HG03521 (cell line): ENCODE data around the gene RMND5B.
A peak's percentile ranks its signal among the peaks of the same experiment; 100 is the strongest.
"Not testable (repeated sequence)": the region's sequence is repeated elsewhere in the genome, so short reads cannot be mapped to it uniquely, and the experiment has no call there.

Experiments
- ATAC-seq: cut with Tn5 transposase; IDR thresholded peaks from one replicate; pipeline ENCODE4 v1.9.1; 2021; ENCODE audit warnings: mild to moderate bottlenecking, moderate library complexity; ENCODE audit not compliant: unreplicated experiment

The RMND5B gene

DNA sequence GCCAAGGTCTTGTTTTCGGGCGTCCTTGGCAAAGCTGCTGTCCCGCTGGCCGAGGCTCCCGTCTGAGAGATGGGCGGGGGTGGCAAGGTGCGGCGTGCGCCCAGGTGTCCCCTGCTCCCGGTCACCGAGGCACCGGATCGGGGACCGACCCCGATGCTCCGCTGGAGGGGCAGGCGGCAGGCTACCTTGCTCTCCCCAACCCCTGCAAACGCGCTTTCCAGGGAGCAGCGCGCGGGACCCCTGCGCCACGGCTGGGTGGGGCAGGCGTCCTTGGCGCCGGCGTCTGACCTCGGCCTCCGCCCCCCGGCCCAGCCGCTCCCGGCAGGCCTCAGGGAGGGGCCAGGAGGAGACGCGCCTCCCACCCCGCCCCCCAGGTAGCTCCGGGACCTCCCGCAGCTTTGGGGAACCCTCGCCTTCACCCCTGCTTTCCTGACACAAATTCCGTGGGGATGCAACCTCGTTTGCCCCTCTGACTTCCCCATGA lies 16.9 kb upstream of the RMND5B start:
- peak; percentile 5 for ATAC-seq

DNA sequence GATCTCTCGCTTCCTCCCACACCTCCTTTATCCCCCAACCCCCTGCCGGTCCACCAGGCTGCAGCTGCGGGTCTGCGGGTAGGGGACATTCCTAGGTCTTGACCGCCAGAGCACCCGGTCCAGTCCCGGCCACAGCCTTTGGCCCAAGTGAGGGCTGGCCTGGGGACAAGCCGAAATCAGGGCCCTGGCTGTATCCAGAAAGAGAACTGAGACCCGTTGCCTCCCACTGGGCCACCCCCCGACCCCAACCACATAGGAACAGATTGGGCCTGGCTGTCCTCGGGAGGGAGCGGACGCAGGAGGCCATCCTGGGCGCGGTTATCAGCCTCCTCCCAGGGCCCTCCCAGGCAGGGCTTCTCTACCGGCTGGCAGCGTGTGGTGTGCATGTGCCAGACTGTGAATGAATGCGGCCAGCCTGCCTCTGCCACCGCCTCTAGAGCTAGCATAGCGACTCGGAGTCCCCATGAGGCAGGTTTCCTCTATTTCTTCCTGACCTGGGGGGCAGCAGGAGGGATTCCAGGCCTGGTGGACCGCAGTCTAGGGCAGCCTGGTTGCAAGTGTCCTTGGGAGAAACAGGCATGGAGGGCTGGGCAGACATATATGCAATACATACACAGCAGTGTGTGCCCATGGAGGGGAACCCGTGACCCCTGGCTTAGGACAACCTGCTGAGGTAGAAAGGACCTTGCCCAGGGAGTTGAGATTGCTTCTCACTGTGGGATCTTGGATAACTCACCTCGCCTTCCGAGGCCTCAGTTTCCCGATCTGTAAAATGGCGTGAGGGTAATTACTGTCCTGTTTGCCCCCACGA lies 16.3 kb upstream of the RMND5B start:
- no peak for ATAC-seq

DNA sequence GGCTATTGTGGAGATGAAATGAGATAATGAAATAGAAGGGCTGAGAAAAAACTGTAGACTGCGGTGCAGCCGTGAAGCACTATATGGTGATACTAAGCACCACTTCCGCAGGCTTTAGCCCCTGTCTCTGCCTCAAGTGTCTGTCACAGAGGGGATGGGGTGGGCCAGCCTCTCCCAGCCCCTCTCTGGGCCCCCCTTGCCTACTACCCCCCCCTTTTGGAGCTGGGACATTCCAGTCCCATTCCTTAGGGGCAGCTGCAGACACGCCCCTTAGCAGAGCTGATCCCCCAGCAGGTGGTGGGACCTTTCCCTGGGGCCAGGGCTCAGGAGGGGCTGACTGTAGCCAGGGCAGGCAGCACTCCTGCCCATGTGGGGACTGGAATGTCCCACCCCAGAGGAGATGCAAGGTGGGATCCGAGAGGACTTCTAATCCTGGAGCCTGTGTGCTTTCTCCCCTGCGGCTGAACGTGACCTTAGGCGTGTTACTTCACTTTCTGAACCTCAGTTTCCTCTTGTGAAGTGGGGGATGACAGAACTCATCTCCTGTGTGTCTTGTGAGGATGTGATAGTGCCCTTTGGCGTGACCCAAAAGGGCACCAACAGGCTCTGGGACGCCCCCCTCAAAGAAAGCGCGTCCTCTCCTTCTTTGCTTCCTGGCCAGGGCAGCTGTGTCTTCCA lies 15.5 kb upstream of the RMND5B start:
- no peak for ATAC-seq

DNA sequence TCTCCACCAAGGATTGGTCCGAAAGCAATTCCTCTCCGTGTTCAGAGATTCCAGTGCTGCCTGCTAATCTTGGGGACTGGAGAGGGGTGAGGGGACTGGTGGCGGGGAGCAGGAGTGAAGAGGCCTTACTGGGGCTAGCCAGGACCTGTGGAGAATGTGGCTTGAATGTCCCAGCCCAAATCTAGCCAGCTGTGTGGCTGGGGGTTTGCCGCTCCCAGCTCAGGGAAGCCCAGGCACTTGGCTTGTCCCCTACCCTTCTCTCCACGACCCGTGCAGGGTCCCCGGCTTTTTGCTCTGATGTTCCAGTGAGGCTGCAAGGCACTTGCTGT lies 15.0 kb upstream of the RMND5B start:
- no peak for ATAC-seq

DNA sequence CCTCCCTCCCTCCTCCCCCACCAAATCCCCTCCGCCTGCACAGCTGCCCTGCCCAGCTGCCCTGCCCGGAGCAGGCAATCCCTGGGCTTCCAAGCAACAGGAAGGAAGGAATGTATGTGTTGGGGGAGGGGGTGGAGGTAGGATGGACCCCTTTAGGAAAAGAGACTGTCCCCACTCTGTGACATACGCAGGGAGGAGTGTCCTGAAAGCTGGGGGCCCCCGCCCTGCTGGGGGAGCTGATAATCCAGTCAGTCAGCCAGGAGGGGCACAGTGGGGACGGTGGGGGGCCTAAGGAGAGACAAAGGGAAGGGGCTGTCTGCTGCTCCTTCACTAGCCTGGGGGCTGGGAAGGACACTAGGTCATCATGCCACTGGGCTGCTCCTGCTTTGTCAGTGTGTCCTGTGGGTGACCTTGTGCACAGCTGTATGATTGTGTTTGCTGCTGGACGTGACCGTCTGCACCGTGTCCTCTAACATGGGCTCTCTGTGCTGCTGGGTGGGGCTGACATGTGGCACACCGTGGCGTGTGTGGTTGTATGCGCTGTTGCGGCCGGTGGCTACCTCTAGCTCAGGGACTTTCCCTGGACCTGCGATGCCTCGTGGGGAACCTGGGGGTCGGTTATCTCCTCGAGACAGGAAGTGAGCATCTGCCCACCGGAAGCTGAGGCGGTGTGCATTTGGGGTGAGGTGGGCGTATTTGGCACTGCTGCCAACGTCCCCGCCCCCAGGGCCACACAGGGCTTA lies 14.5 kb upstream of the RMND5B start:
- peak; percentile 24 for ATAC-seq

DNA sequence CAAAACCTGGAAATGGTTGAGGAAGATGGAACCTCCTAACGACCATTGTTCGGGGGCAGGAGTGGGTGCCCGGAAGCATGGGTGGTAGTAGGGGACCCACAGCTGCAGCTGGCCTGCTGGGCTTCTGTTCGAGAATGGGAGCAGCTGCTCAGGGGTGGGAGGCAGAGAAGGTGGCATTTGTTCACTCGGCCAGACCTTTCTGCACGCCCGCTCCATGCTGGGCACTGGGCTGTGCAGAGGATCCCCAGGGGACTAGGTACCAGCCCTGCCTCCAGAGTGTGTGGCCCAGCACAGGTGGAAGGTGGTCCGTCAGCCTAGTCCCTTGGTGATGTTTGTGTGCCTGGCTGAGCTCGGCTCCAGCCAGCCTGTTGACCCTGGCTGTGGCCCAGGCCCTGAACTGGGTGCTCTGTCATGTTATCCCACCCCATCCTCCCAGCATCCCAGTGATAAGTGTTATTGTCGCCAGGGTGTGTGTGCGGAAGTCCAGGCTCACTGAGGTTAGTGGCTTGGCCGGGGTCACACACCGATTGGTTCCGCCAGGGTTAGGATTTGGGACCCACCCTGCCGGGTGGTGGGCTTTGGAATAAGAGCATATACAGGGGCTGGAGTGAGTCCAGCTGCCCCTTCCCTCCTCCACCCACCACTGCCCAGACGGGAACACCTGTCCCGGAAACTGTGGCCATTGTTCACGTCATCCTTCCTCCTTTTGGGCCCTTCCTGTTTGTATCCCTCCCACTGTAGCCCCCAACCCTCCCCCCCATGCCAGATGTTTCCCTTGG lies 12.7 kb upstream of the RMND5B start:
- ATAC-seq = no peak

DNA sequence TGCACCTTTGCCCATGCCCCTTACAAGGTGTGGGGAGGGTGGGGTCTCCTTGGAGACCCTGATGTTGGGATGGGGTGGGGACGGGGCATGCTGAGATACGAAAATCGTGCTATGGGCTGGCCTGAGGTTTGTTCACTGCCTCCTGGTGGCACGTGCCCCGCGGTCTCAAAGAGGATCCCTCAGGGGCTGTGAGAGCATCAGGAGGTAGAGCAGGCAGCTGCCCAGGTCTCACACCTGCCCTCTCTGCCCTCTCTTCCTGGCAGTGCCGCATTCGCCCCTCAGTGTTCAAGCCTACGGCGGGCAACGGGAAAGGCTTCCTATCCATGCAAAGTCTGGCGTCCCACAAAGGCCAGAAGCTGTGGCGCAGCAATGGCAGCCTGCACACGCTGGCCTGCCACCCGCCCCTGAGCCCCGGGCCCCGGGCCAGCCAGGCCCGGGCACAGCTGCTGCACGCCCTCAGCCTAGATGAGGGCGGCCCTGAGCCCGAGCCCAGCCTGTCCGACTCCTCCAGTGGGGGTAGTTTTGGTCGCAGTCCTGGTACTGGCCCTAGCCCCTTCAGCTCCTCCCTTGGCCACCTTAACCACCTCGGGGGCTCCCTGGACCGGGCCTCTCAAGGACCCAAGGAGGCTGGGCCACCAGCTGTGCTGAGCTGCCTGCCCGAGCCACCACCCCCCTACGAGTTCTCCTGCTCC lies 10.8 kb upstream of the RMND5B start:
- no peak for ATAC-seq

DNA sequence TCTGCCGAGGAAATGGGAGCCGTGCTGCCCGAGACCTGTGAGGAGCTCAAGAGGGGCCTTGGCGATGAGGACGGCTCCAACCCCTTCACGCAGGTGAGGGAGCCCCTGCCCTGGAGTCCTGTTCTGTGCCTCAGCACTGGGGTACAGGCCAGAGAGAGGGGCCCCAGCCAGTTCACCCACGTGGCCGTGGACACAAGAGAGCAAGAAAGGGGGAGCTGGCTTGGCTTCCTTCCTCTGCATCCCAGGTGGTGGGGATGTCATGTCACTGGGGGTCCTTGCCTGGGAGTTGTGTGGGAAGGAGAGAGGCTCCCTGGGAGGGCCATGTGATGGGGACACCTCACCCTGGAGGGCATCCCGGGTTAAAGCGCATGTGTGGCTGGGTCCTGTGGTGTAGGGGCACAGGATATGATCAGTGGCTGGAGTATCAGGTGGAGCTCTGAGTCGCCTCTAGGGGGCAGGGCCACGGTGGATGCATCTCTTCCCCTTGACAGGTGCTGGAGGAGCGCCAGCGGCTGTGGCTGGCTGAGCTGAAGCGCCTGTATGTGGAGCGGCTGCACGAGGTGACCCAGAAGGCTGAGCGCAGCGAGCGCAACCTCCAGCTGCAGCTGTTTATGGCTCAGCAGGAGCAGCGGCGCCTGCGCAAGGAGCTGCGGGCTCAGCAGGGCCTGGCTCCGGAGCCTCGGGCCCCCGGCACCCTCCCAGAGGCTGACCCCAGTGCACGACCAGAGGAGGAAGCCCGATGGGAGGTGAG lies 10.0 kb upstream of the RMND5B start:
- peak; percentile 76 for ATAC-seq

DNA sequence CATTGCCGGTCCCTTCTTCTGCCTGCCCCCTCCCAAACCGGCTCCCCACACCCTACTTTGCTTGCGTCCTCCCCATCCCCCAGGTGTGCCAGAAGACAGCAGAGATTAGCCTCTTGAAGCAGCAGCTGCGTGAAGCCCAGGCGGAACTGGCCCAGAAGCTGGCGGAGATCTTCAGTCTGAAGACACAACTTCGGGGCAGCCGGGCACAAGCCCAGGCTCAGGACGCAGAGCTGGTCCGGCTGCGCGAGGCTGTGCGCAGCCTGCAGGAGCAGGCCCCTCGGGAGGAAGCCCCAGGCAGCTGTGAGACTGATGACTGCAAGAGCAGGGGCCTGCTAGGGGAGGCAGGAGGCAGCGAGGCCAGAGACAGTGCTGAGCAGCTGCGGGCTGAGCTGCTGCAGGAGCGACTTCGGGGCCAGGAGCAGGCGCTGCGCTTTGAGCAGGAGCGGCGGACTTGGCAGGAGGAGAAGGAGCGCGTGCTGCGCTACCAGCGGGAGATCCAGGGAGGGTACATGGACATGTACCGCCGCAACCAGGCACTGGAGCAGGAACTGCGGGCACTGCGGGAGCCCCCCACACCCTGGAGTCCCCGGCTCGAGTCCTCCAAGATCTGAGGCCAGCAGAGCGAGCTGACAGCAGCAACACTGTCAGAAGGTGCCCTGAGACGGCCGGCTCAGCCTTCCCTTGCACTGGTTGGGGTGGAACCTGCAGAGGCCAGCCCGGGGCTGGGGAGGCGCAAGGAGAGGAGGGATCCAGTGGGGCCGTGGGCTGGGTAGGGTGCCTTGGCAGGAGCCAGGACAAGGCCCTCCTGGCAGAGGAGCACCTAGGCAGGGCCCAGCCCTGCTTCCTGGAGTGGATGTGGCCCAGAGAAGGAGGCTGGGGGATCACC lies 9.2 kb upstream of the RMND5B start:
- ATAC-seq = no peak

DNA sequence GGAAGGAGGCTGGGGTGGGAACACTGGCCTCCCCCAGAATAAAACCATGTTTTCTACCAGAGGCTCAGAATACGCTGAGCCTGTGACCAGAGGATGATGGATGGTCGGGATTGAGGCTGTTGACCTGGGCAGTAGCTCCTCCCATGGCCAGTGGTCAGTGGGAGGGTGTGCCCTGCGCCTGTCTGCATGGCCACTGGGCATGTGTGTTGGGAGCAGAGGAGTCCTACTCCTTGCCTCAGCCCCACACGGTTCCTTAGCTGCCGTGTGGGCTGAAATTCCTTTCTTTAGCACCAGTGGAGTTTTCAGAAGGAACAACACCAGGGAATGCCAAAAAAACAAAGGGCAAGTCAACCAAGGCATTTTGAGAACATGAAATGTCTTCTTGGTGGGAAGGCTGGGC lies 8.5 kb upstream of the RMND5B start:
- no peak for ATAC-seq

DNA sequence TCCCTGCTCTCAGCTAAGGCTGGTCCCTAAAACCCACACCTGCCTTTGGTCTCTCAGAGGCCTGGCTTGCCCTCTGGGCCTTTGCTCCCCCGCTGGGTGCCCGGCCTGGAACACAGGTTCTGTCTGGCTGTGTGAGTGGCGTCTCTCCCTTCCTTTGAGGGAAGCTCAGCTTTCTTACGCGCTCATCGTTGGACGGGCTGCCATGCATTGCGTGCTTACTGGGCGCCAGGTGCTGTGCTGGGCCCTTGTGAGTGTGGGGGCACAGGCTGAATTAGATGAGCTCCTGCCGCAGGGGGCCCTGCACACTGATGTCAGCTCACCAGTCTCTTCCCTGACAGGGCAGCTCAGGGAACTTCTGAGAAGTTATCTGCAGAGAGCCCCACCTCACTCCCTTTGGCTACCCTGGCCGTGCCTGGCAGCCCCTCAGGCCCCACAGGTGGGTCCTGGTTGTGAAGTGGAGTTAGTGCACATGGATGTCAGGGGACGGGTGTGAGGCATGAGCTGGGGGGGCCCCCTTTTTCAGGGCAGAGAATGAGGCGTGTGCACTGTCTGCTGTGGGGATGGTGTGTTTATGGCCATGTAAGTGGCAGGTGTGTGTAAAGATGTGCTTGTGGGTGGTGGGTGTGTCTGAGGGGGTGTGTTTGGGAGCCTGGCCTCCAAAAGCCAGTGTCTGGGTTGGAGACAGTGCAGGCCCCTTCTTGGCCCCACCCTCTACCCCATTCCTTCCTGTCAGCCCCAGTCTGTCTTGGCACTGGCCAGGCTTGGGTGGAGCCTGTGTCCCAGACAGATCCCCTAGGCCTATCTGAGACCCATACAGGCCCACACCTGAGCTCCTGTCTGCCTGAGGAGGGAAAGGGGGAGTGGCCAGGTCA lies 7.5 kb upstream of the RMND5B start:
- no peak for ATAC-seq

DNA sequence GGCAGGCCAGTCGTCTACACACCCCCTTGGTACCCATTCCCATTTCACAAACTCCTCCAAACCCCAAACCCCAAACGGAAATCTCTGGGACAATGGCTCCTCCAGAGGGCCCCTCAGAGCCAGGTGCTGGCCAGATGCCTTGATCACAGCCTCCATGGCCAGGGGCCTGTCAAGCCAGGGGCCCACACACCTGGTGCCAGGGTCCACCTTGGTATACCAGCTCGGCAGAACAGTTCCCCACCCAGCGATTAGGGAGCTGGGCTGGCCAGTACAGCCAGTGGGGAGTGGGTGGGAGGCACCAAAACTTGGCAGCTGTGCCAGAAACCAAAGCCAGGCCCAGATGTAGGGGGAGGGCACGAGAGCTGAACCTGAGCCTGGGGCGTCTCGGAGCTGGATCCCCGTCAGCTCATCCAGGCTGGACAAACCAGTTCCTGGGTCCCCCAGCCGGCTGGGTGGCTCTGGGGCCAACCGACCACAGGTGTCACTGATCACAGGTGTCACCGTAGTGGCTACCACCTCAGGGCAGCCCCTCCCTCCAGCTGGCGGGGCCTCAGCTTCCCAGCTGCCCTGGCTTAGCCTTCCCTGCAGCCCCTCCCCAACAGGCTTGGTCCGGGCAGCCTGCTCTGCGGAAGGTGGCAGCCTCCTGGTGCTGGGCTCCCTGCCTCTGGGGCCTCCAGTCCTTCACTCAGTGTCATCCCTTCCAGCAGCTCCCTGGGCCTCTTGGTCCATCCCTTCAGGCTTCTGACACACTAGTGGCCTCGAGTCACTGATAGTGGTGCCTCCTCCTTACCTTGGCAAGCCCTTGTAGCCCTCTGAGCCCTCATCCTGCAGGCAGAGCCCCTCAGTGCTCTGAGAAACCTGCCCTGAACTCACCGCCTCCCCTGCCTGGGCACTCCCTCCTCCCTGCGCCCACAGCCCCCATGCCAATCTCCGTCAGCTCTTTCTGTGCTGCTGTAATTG lies 6.6 kb upstream of the RMND5B start:
- no peak for ATAC-seq

DNA sequence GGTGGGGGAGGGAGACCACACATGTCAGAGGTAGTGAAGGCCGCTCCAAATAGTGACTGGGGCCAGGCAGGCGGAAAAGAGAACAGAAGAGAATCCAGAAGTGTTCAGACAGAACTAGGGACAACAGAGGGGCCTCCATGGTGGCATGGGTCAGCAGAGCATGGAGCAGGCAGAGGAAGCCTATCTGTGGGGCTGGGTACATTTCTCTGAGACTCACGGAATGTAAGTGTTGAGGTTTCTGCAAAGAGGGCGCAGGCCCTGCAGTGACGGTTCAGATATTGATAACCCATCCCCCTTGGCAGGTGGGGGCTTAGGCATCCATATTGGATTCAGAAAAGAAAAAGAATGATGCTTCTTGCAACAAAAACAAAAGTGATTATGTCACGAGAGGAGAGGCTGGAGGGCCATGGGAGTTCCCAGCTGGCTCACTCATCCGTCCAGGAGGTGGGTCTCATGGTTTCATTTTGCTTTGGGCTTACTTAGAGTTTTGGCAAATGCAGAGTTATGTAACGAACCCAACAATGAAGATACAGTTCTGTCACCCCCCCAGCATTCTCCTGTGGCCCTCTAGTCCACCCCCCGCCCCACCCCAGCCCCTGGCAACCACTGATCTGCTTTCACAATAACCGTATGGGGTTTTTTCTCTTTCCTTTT lies 5.4 kb upstream of the RMND5B start:
- ATAC-seq = no peak

DNA sequence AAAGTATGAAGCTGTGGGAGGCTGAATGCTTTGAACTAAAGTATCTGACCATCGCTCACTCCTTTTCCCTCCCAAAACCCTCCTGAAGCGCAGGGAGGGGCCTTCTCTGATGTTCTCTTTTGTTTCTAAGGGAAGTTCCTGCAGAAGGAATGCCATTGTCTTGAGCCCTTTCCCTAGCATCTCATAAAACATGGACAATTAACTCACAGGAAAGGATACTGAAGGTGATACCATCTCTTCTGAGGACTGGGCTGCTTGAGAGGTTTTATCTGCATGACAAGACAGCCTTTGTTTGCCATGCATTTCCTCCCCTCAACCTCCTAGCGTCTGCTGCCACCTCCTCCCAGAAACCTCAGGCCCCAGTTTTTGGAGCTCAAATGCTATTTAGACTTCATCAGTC lies 4.3 kb upstream of the RMND5B start:
- ATAC-seq = no peak

DNA sequence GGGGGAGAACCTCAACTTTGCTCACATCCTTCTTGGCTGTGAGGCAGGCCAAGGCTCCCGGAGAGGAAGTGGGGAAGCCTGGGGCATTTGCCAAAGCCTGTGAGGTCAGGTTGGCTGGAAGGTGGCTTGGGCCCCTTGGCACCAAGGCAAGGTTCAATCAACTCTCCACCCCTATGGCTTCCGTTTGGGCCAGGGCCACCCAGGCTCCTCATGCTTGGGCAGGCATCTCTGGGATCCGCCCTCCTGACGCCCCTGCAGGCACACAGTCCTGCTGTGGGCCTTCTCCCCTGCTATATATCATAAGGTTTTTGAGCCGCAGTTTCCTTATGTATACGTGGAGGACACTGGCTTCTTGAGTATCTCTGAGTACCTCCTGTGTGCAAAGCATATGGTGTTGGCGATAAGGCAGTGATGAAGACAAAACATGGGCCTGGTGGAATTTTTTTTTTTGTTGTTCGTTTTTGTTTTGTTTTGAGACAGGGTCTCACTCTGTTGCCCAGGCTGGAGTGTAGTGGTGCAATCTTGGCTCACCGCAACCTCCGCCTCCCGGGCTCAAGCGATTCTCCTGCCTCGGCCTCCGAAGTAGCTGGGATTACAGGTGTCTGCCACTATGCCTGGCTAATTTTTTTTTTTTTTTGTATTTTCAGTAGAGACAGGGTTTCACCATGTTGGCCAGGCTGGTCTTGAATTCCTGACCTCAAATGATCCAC lies 3.4 kb upstream of the RMND5B start:
- ATAC-seq = not testable (repeated sequence)

DNA sequence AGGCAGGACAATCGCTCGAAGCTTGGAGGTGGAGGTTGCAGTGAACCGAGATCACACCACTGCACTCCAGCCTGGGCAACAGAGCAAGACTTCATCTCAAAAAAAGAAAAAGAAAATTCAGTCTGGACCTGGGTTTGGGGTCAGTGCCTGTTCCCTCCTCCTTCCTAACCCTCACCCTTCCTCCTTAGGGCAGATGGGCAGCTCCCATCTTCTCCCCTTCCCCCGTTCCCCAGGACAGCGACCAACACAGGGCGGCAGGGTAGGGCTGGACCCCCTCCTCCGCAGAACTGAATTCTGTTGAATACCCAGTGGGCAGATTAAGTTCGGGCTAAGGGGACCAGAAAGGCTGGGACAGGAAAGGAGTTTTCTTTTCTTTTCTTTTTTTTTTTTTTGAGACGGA lies 1.5 kb upstream of the RMND5B start:
- ATAC-seq = no peak
